HG03159 (cell line): ENCODE measurements around the gene SLC19A2.
A peak's percentile ranks its signal among the peaks of the same experiment; 100 is the strongest.

Source experiments
- ATAC-seq: cut with Tn5 transposase; IDR thresholded peaks from one replicate; pipeline ENCODE4 v1.9.1; 2021; ENCODE audit warnings: mild to moderate bottlenecking, moderate library complexity; ENCODE audit not compliant: unreplicated experiment

SLC19A2 gene

DNA sequence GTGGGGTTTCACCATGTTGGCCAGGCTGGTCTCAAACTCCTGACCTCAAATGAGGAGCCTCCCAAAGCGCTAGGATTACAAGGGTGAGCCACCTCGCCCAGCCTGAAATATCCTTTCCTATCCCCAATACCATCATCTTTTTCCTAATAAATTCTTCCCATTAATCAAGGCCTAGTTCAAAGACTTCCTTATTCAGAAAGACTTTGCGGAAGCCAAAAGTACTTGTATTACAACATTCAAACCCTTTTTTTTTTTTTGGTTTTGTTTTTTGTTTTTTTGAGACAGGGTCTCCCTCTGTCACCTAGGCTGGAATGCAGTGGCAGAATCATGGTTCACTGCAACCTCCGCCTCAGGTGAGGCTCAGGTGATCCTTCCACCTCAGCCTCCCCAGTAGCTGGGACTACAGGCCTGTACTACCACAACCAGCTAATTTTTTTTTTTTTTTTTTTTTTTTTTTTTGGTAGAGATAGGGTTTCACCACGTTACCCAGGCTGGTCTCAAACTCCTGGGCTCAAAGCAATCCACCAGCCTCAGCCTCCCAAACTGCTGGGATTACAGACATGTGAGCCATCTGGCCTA lies 7.6 kb downstream of the SLC19A2 start:
- no peak for ATAC-seq

DNA sequence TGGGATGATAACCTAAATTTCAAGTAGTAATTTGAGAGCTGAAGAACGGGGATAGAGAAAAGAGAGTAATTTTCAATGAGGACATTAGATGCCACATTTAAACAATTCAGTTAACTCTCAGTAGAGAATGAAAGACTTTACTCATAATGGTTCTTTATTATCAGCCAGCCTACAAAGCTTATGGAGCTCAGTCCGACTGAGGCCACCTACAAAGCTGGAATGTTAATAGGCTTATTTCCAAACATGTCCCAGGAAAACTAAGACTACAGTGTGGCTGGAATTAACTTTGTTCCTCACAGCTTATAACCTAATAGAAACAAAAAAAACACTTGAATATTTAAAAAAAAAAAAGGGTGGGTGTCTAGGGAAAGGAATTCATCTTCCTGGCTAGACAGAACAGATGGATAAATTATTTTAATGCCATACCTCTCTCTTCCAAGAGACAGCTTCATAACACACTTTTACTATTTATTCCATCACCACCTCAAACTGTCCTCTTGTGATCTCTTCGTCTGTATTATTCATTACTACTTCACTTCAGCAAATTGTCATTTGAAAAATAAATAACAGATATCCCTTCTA lies 9.8 kb downstream of the SLC19A2 start:
- no peak for ATAC-seq

DNA sequence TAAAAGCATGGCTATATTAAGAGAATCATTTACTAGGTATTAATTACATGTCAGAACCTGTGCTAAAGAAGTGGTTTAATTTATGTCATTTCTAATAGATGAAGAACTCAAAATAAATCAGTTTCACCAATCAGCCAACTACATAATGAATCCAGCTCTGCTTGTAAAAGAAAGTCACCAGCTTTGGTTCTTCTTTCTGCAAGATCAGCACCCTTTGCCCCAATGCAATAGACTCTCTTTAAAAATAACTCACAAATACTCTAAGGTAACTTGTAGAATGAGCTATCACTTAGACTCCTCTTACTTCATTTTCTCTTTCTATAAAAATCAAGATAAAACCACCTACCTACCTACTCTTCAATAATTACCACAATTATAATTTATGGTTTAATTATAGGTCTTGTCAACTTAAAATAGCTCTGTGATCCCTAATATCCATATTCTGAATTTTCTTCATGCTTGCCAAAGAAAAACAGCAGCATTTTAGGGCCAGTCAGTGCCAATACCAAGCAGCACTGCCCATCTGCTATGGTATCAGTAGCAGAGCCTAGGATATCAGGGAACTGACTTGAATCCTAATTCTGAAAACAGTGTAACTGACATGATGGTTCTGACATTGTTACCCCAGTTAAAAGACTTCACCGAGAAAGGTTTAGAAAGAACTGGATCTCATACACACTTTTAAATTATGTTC lies 11.3 kb downstream of the SLC19A2 start:
- ATAC-seq, result no peak

DNA sequence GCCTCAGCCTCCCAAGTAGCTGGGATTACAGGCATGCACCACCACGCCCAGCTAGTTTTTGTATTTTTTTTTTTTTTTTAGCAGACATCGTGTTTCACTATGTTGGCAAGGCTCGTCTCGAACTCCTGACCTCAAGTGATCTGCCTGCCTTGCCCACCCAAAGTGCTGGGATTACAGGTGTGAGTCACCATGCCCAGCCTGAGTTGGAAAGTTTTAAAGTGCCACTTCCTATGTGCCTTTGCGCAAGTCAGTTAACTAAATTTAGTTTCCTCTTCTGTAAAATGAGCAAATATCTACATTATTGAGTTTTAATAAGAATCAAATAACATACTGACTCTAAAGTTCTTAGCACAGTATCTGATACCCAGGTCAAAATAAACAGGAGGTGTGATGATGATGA lies 12.4 kb downstream of the SLC19A2 start:
- no peak for ATAC-seq

DNA sequence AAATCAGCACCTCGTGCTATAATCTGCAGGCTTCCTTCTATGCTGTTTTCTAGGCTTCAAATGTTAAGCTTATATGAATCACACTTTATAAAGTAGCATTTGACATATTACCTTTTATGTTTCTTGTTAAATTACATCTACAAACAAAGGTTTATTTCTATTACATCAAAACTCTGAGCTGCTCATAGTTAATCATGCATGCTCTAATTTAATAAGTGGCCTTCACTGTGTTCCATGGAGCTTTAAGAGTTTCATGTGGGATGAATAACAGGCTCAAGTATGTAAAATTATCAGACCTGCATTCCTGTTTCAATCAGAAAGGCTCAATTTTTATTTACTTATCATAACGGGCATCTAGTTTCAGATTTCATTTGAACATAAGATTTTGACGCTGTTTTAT lies 13.0 kb downstream of the SLC19A2 start:
- ATAC-seq, result no peak

DNA sequence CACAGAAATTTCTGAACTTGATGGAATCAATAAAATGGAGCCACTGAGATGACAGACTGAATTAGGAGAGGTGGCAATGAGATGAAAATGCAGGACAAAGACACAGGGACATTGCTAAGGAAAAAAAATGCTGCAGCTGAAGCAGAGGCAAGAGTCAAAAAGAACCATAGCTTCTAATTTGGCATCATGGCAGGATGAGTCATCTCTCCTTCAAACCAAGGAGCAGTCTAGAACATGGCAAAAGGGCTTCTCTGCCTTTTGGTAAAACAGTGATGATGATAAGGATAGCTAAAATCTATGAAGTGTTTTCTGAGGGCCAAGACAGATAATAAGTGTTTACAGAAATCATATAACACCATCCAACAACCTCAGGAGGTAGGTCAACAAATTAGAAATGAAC lies 16.8 kb downstream of the SLC19A2 start:
- ATAC-seq, result no peak

DNA sequence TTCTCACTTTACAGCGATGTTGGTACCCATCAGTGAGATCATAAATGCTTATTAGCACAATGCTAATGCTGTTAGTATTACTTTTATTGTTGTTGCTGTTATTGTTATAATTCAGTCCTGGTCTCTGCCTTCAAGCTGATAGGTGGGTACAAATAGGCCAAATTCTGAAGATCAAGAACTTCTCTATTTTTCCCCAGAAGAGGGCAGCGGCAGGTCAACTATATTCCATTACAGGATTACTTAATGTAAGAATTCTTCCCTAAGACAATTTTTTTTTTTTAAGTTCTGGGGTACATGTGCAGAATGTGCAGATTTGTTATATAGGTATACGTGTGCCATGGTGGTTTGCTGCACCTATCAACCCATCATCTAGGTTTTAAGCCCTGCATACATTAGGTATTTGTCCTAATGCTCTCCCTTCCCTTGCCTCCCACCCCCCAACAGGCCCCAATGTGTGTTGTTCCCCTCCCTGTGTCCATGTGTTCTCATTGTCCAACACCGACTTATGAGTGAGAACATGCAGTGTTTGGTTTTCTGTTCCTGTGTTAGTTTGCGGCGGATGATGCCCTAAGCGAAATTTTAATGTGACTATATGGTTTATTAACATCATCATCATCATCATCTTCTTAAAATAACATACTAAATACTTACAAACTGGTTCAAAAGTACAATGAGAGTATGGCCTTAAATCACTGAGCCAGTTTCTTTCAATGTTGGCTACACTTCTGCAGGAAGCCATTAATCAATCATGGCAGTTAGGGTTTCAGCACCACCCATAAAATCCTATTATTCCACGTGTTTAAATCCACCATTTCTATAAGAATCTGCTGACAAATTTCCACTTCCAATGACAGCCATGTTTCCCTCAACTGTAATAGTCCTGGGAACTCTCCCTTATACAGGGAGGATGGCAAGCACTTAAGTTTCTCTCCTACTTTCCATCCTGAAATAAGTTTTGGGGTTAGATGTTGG lies 19.2 kb downstream of the SLC19A2 start:
- no peak for ATAC-seq

DNA sequence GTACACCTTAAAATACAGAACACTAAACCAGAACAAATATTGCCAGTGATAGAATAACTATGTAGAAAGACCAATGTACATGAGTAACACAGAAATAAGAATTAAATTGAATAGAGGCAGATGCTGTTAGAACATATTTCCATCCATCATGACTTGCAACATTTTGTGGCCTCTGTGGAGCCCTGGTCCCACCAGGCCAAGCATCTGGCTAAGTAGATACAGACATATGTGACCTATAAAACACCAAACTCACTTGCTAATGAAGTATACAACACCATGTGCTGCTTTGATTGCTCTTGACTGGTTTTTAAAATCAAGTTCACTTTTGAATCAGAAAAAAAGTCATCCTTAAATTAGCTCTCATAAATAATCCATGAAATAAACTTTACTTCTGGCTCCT lies 20.5 kb downstream of the SLC19A2 start:
- no peak for ATAC-seq

DNA sequence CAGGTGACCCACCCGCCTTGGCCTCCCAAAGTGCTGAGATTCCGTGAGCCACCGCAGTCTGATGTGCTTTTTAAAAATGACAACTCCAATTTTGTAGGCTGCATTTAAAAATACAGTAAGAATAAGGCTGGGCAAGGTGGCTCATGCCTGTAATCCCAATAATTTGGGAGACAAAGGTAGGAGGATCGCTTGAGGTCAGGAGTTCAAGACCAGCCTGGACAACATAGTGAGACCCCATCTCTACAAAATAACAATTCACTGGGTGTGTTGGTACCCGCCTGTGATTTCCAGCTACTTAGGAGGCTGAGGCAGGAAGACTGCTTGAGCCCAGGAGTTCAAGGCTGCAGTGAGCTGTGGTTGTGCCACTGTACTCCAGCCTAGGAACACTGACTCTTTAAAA lies 23.4 kb downstream of the SLC19A2 start:
- ATAC-seq, result no peak

DNA sequence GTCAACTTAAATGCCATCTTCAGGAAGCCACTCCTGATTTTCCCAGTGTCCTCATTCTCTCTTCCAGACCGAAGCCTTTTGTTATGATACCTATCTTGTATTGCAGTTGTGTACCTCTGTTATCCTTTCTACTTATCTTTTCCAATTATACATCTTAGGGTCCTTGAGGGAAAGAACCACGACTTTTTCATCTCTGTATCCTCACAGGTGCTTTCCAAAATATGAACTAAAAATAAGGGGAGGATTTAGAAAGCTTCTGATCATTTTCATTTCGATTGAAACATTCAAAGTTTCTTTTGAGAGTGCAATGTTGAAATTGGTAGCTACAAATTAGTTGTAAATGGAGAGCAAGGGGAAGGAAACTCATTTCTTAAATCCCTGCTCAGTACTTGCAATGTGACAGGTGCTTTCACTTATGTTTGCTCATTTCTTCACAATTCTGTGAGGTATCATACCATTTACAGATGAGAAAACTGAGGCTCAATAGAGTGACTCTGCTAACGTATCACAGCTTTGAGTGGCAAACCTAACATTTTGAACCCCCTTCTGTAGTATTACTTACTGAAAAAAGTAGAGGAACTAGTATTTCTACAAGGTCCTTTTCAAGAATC lies 24.2 kb downstream of the SLC19A2 start:
- no peak for ATAC-seq

DNA sequence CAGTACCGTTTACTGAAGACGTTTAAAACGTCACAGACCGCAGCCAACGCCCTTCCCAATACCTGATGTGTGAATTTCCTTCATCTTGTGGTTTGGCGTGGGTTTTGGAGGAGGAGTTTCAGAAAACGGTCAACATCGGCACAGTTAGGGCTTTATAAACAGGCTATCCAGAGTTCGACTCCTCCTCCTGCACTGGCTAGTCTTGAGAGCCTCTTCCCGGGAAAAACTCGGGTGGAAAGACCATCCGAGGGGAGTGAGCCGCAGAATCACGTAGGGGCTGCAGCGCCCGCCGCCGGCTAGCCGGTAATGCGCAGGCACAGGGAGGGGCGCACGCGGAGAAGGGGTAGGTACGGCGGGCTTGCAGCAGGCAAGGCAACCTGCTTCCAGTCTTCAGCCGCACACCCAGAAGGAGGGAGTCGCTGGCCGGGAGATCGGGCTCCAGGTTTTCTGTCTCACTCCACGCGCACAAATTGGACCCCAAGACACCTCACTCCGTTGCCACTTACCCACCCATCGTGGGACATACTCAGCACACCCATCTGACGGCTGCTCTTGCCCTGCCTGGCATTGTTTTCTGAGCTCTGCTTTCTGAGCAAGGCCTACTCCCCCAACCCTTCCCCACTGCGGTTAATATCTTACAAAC lies 25.4 kb downstream of the SLC19A2 start:
- ATAC-seq, result no peak

DNA sequence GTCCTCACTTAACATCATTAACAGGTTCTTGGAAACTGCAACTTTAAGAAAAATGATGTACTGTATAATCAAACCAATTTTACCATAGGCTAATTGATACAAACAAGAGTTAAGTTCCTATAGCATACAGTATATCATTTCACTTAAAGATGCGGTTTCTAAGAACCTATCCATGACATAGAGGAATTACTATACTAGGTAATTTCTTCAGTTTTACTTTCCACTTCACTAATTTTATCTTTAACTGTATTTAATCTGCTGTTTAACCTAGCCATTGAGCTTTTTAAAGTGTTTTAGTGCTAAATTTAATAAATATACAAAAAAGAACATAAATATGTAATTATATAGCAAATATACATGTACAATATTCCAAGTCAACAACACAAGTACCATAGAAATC lies 28.3 kb downstream of the SLC19A2 start:
- ATAC-seq, result no peak

DNA sequence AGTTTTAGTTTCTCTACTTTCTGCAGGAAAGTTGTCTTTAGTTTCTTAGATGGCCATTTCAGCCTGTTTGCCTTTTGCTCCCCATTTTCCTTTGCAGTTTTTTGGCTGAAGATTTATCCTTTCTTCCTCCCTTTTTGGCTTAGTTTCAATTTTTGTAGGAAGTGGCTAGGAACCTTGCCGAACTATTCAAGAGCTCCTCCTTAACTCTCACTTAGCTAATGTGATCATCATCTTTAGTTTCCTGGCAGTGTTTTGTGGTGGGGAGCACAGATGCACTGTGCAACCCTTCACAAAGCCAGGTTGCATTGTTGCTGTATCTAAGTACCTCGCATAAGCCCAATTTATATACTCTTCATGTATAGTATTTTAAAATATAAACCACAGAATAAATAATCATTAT lies 29.7 kb downstream of the SLC19A2 start:
- no peak for ATAC-seq

DNA sequence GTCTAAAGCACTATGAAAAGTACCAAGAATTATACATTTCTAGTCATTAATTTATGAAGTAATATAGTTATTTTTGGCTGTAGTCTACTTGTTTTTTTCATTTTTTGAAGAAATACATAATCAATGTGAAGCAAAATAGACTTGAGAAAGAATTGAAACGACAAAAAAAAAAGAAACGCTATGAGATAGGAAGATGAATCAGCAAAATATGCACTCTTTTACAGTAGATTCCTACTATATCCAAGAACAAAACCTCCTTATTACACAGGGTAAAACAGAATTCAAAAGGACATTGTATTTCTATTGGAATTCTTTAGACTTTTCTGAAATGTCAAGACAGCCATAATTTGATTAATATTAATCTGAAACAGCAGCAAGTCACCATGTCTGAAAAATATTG lies 32.8 kb downstream of the SLC19A2 start:
- ATAC-seq, result no peak

DNA sequence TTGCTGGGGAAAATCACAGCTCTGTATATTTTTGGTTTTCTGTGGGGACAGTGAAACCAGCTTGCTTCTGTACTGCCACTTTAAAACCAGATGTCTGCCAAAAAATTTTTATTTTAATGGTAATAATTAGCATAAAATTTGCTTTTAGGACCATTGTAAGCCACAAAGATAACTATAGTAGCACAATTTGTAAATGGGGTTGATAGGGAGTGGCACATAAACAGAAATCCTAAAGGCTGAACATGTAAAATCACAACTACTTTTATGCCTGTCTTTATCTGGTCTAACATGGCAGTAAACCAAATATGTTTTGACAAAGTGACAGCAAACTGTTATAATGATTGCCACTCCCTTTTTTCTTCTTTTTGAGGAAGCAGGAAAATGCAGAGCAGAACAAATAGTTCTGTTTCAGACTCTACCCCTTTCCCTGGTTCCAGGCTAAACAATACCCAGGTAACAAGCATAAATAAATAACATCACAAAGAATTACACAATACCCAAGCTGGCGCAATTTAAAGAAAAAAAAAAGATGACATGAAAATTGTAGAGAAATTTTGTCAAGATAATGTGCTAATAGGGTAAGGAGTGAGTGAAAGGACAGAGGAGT lies 34.4 kb downstream of the SLC19A2 start:
- no peak for ATAC-seq

DNA sequence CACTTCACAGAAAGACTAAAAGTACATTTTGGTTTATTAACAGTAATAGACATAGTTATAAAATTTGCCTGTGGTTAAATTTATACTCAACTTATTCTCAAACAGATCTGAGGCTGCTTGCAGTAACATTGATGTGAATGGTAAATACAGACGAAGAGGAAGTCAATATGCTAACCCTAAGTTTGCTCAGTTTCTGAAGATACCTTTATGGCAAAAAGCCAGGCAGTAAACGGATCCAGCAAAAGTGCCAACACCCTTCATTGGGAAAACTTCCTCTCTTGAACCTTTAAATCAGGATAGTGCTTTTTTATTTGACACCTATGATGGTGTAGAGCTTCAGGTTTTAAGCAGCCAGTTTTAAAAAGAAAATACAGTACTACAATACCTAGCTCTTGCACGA lies 41.8 kb downstream of the SLC19A2 start:
- ATAC-seq, result no peak

DNA sequence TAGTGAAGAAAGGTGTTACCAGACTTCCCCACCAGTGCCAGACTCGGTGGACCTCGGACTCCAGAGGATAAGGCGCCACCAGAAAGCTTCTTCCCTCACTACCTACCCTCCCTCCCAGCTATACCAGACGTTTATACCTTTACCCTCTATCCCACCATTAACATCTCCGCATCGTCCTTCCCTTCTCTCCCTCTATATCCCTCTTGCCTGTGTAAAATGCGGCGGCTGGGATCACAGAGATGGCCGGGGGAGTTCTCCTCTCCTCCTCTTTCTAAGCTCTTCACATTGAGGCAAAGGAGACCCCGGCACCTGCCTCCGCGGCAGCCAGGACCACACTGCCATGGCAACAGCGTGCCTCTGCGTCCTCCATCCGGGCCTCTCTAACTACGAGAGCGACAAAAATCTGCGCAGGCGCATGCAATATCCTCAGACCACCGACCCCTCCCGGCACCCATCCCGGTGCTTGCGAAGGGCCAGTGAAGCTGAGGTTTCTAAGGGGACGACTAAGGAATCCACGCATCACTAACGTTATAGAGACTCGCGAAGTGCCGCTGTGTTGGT lies 58.6 kb downstream of the SLC19A2 start, which contains the start of gene CCDC181:
TSS of gene CCDC181 (minus strand) at position 394 of the 561 bp plus-strand sequence. CDS start 2,547 bp downstream, outside the sequence.
- ATAC-seq, result peak; percentile 70

DNA sequence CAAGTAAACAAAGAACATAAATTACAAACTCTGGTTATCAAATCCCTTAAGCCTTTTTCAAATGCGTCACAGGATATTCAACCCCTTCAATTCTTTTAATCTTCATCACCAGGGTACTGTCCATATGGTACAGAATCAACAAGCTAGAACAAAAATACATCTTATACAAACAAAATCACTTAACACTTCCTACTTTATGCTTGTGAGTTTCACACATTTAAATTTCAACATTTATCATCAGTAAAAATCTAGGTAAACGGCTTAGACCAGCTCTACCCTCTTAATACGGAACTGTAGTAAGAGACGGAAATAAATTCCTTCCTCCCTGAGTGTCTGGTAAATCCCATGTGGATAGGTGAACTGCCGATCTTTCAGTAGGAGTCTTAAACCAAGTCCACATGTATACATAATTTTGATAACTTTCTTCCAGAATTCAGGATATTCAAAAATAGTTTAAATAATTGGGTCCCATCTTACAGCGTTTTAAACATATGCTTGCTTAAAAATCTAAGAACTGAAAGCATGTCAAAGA lies 59.5 kb downstream of the SLC19A2 start:
- ATAC-seq, result no peak

DNA sequence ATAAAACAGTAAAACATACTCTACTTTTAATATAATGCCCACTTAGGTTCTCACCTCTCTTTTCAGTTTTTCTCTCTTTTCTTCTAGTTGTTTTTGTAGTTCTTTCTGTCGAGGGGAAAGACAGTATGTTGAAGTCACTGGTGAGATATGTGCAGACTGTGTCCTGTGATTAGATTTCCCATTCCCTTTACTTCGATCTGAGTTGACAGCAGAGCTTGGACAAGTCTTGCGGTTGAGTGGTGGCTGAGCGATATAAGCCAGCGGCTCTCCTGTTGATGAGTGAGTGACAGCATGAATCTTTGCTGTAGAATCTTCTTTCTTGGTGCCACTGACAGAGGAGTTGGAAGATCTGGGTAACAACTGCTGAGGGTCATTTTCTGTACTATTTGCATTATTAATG lies 64.4 kb downstream of the SLC19A2 start:
- ATAC-seq, result no peak
